Testis (tissue), 3 donors: ENCODE measurements around the gene EPHA3. TPM values are rescaled to one million over a fixed set of nuclear protein-coding genes. Genes with fewer than 3 reads are reported as not detected.

ENCODE experiments used
- DNase-seq: peaks from one replicate; pipeline ENCODE4 v3.0.0-alpha.2; 2019
- H3K27ac ChIP-seq, 2 donors: fragments of 200-600 bp; sonication (generic); one replicate each; pipeline ENCODE4 v1.5.1; 2019
- H3K27me3 ChIP-seq: fragments of 200-600 bp; sonication (generic); one replicate; pipeline ENCODE4 v1.5.1; 2019
- H3K36me3 ChIP-seq: fragments of 200-600 bp; sonication (generic); one replicate; pipeline ENCODE4 v1.5.1; 2017; ENCODE audit warnings: low read depth; ENCODE audit errors: missing control alignments
- H3K4me1 ChIP-seq: fragments of 200-600 bp; sonication (generic); one replicate; pipeline ENCODE4 v1.5.1; 2019
- H3K4me3 ChIP-seq, 2 donors: fragments of 200-600 bp; sonication (generic); one replicate each; pipeline ENCODE4 v1.5.1; 2017 to 2019
- H3K9me3 ChIP-seq: fragments of 200-600 bp; sonication (generic); one replicate; pipeline ENCODE4 v1.5.1; 2017
- POLR2A ChIP-seq: fragments of 450-650 bp; IDR thresholded peaks from one replicate; pipeline ENCODE4 v1.6.1; 2017; ENCODE audit warnings: antibody characterized with exemption, mild to moderate bottlenecking, moderate library complexity
- WGBS, 2 donors: methylation state at CpG; one replicate each; pipeline ENCODE4 v1.1.5; 2018; 5-methylcytosine and 5-hydroxymethylcytosine counted together
- intact Hi-C: fragments of 100-400 bp; cut with DNase I; formaldehyde crosslinking; loops from one replicate; pipeline ENCODE4 v1.15.1; 2023; ENCODE audit warnings: low total_unique reads
- polyA plus RNA-seq: library from polyadenylated mRNA; stranded (reverse); fragments of 350-450 nt; fragmentation: Illumina TruSeq; extraction: RNeasy Lipid Tissue Mini Kit (QIAGEN cat#74804); gene quantifications from one replicate; pipeline ENCODE4 v1.2.3, GENCODE V29; 2014; ENCODE audit warnings: low read depth, low replicate concordance; ENCODE audit not compliant: insufficient read depth
- total RNA-seq, 2 donors: library from RNA; depleted of rRNA; stranded (reverse); fragments of >200 nt; gene quantifications; one replicate each; pipeline ENCODE4 v1.2.3, GENCODE V29; 2016
- TF ChIP-seq, protein P1 (sequence below), 3 experiments: fragments of 450-650 bp in 2 of 3; fragments of 200-600 bp in 1 of 3; sonication (generic) in 1 of 3; IDR thresholded peaks; one replicate each; pipeline ENCODE4 v1.5.1; 2016 to 2019; ENCODE audit warnings: antibody characterized with exemption in 3 of 3, mild to moderate bottlenecking in 2 of 3, moderate library complexity in 1 of 3

The EPHA3 gene
- total and polyA plus RNA-seq, 3 donors from 2014 or later, result 0.99 to 2.1 (median 1.3) TPM

DNA sequence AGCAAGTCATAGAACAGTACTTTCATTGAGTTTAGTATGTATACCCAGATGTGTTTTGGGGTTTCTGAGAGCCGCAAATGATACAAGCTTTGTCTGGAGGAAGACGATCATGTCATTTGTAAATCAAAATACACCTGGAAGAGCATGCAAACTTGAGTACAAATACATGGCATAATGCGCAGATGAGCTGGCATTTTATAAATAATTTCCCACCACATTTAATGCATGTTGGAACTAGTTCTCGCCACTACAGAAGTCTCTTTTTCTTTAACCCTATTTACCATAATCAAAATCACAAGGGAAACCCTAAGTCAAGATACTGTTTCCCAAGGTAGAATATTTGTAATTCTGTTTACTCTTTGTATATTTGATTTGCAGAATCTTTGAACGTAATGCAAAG lies 318.6 kb downstream of the EPHA3 start:
- intact Hi-C loops, result no loop called here
- DNase-seq, result no peak

DNA sequence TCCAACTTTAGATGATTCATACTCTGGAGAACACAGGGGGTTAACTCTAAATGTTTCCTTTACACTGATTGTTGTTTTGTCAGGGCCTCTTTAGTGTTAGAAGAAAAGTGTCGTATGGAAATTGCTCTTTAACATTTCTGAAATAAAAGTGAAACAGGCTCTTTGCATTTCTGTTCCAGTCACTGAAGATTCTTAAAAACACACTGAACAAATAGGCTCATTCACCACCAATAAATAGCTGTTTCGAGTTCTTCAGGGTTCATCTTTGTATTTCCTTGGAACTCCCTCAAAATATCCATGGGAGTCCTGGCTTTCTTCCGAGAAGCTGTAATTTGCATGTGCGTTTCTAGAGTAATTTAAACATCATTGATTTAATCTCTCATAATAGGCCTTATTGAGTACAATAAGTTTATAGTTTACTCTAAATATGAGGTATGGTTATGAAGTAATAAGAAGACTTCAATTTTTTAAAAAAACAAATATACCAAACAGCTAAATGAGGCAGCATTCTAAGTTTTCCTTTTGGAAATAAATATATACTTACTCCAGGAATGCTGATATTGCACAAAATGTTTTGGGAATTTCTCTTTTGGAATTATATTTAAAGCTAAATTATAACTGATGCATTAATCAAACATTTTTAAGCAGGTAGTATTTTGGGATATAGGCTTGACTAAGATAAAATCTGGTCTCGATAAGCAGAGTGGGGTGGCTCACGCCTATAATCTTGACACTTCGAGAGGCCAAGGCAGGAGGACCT lies 327.4 kb downstream of the EPHA3 start:
- no peaks in the 10 kb centered on the region for H3K36me3 ChIP-seq
- H3K27me3 ChIP-seq, result no peaks in the 10 kb centered on the region
- TF ChIP-seq POLR2A, result no peak
- TF ChIP-seq, protein P1, sequence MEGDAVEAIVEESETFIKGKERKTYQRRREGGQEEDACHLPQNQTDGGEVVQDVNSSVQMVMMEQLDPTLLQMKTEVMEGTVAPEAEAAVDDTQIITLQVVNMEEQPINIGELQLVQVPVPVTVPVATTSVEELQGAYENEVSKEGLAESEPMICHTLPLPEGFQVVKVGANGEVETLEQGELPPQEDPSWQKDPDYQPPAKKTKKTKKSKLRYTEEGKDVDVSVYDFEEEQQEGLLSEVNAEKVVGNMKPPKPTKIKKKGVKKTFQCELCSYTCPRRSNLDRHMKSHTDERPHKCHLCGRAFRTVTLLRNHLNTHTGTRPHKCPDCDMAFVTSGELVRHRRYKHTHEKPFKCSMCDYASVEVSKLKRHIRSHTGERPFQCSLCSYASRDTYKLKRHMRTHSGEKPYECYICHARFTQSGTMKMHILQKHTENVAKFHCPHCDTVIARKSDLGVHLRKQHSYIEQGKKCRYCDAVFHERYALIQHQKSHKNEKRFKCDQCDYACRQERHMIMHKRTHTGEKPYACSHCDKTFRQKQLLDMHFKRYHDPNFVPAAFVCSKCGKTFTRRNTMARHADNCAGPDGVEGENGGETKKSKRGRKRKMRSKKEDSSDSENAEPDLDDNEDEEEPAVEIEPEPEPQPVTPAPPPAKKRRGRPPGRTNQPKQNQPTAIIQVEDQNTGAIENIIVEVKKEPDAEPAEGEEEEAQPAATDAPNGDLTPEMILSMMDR (IDR thresholded peaks at IDR 0.05), result no peak
- WGBS, 2 donors, result 73% methylated on average over 7 of the region's 7 CpGs
- H3K27ac ChIP-seq, result no peak overlapping the region
- H3K4me1 ChIP-seq, result no peaks in the 10 kb centered on the region
- intact Hi-C loops, result no loop called here
- no peak overlapping the region for H3K4me3 ChIP-seq
- no peak for DNase-seq
- H3K9me3 ChIP-seq, result no peaks in the 10 kb centered on the region

More for the DNA sequence above, 318.6 kb downstream of the EPHA3 start:
- Histone ChIP-seq H3K27ac (no peak overlapping the region), H3K4me1 (no peaks in the 10 kb centered on the region), H3K27me3 (no peaks in the 10 kb centered on the region), H3K4me3 (no peak overlapping the region), H3K9me3 (no peaks in the 10 kb centered on the region), H3K36me3 (no peaks in the 10 kb centered on the region)
- WGBS, 2 donors, result 84 to 87% methylated on average over 5 of the region's 5 CpGs
- TF ChIP-seq, protein P1 (IDR thresholded peaks at IDR 0.05), result no peak
- TF ChIP-seq POLR2A, result no peak

DNA sequence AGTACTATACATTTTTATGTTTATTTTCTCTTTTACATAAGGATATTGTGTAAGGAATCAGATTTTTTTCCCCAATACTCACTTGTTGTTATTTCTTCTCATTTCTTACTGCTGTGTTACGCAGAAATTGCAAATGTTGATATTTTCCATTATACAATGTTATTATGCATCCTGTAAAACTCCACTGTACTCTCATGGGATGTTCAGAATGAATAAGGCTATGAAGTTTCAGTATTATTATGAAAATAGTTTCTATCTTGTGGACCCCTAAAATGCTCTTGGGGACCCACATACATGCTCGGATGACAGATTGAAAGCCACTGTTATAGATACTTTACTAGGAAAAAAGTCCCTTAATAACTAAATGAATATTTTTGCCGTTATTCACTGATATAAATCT lies 329.4 kb downstream of the EPHA3 start:
- H3K4me1 ChIP-seq, result no peaks in the 10 kb centered on the region
- no peak for DNase-seq
- no peaks in the 10 kb centered on the region for H3K9me3 ChIP-seq
- H3K4me3 ChIP-seq, result no peak overlapping the region
- H3K27me3 ChIP-seq, result no peaks in the 10 kb centered on the region
- WGBS, 2 donors, result 84 to 87% methylated on average over 3 of the region's 3 CpGs
- TF ChIP-seq, protein P1 (IDR thresholded peaks at IDR 0.05), result no peak
- no peak for TF ChIP-seq POLR2A
- H3K27ac ChIP-seq, result no peak overlapping the region
- no peaks in the 10 kb centered on the region for H3K36me3 ChIP-seq
- intact Hi-C loops, result no loop called here

DNA sequence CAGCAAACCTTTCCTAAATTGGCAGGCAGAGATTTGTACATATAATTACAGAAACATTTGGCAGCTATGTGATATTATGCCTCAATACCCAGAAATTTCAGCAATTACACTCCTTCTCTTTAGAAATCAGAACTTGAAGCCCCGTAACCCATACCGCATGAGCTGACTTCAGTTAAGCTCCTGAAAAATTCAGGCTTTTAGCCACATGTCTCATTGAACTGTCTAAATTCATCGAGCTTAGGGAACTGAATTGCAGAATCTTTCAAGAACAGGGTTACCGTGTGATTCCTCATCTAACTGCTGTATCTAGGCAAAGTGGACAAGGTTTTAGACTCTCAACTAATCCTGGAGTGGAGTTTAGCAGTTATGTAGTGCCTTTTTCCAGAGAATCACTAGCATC lies 333.0 kb downstream of the EPHA3 start:
- Histone ChIP-seq H3K36me3 (no peaks in the 10 kb centered on the region), H3K27me3 (no peaks in the 10 kb centered on the region), H3K4me1 (no peaks in the 10 kb centered on the region), H3K4me3 (no peak overlapping the region), H3K27ac (no peak overlapping the region), H3K9me3 (no peaks in the 10 kb centered on the region)
- intact Hi-C loops, result no loop called here
- TF ChIP-seq, protein P1 (IDR thresholded peaks at IDR 0.05), result no peak
- TF ChIP-seq POLR2A, result no peak
- DNase-seq, result no peak
- 88 to 95% methylated on average over 4 of the region's 4 CpGs for WGBS, 2 donors

DNA sequence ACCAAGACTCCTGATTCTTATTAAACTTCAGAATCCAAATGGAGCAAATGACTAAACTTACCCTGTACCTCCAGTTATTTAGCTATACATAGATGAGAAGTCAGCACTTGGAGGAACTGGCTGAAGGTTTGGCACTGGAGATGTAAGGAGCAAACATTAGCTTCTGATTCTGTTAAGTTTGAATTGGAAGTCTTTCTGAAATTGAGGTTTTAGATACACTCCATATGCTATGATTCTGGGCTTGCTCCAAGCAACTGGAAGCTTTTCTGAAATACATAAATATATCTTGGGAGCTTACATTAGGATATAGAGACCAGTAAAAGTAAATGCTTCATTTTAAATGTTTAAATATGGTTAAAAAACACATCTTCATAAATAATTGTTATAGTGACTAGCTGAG lies 333.7 kb downstream of the EPHA3 start:
- no peak for TF ChIP-seq POLR2A
- TF ChIP-seq, protein P1 (IDR thresholded peaks at IDR 0.05), result no peak
- no peak overlapping the region for H3K27ac ChIP-seq
- H3K36me3 ChIP-seq, result no peaks in the 10 kb centered on the region
- intact Hi-C loops, result no loop called here
- H3K4me1 ChIP-seq, result no peaks in the 10 kb centered on the region
- H3K27me3 ChIP-seq, result no peaks in the 10 kb centered on the region
- H3K9me3 ChIP-seq, result no peaks in the 10 kb centered on the region
- DNase-seq, result no peak
- H3K4me3 ChIP-seq, result no peak overlapping the region
